ENCODE measurements around the gene INO80D.
A peak's percentile ranks its signal among the peaks of the same experiment; 100 is the strongest.
"Not testable (repeated sequence)": the region's sequence is repeated elsewhere in the genome, so short reads cannot be mapped to it uniquely, and the experiment has no call there.

Gene INO80D

GRCh38 chr2:206015746-206016145 is 70.2 kb downstream of the INO80D start:
- not testable (repeated sequence) for H3K4me3 Mint-ChIP-seq; ATAC-seq; H3K4me1 Mint-ChIP-seq; H3K9me3 Mint-ChIP-seq; DNase-seq (ENCODE audit: low spot score in 2 of 2); H3K27ac Mint-ChIP-seq
- H3K36me3 Mint-ChIP-seq = peaks cover 75% of the 10 kb centered on the region

GRCh38 chr2:206011795-206012194 is 74.2 kb downstream of the INO80D start:
- DNase-seq (ENCODE audit: low spot score in 2 of 2) (no peak), ATAC-seq (no peak)
- H3K9me3 Mint-ChIP-seq = peaks cover 3% of the 10 kb centered on the region
- peaks cover 80% of the 10 kb centered on the region for H3K36me3 Mint-ChIP-seq
- H3K27ac Mint-ChIP-seq = no peak overlapping the region
- H3K4me3 Mint-ChIP-seq = no peak overlapping the region
- H3K4me1 Mint-ChIP-seq = no peaks in the 10 kb centered on the region

- DNase-seq (ENCODE audit: low spot score in 2 of 2) = no peak
- no peak overlapping the region for H3K27ac Mint-ChIP-seq
- no peaks in the 10 kb centered on the region for H3K4me1 Mint-ChIP-seq
- ATAC-seq = no peak
- H3K9me3 Mint-ChIP-seq = no peaks in the 10 kb centered on the region
- H3K36me3 Mint-ChIP-seq = peaks cover 80% of the 10 kb centered on the region
- H3K4me3 Mint-ChIP-seq = no peak overlapping the region
Measured at GRCh38 chr2:206011018-206011614, 74.9 kb downstream of the INO80D start.

GRCh38 chr2:206004004-206004693 is 81.8 kb downstream of the INO80D start:
- peak overlapping the region; percentile 21 for H3K27ac Mint-ChIP-seq

GRCh38 chr2:206002440-206002839 is 83.5 kb downstream of the INO80D start:
- H3K4me1 Mint-ChIP-seq = peaks cover 11% of the 10 kb centered on the region
- no peak overlapping the region for H3K4me3 Mint-ChIP-seq
- DNase-seq (ENCODE audit: low spot score in 2 of 2) (no peak), ATAC-seq (no peak)
- H3K36me3 Mint-ChIP-seq = peaks cover 92% of the 10 kb centered on the region
- no peak overlapping the region for H3K27ac Mint-ChIP-seq
- no peaks in the 10 kb centered on the region for H3K9me3 Mint-ChIP-seq

More at GRCh38 chr2:206004004-206004693, 81.8 kb downstream of the INO80D start:
- ATAC-seq (peak; percentile 55), DNase-seq (ENCODE audit: low spot score in 2 of 2) (no peak)
- peaks cover 93% of the 10 kb centered on the region for H3K36me3 Mint-ChIP-seq
- H3K4me1 Mint-ChIP-seq = peaks cover 7% of the 10 kb centered on the region
- H3K9me3 Mint-ChIP-seq = no peaks in the 10 kb centered on the region
- no peak overlapping the region for H3K4me3 Mint-ChIP-seq

GRCh38 chr2:206001912-206002311 is 84.1 kb downstream of the INO80D start:
- Mint-ChIP-seq H3K9me3 (no peaks in the 10 kb centered on the region), H3K36me3 (peaks cover 91% of the 10 kb centered on the region), H3K4me3 (no peak overlapping the region), H3K27ac (no peak overlapping the region), H3K4me1 (peaks cover 11% of the 10 kb centered on the region)
- ATAC-seq = no peak
- DNase-seq (ENCODE audit: low spot score in 2 of 2) = no peak

GRCh38 chr2:206000776-206001175 is 85.2 kb downstream of the INO80D start:
- H3K9me3 Mint-ChIP-seq = no peaks in the 10 kb centered on the region
- H3K27ac Mint-ChIP-seq = no peak overlapping the region
- DNase-seq (ENCODE audit: low spot score in 2 of 2) (no peak), ATAC-seq (no peak)
- H3K4me3 Mint-ChIP-seq = no peak overlapping the region
- peaks cover 11% of the 10 kb centered on the region for H3K4me1 Mint-ChIP-seq
- H3K36me3 Mint-ChIP-seq = peaks cover 91% of the 10 kb centered on the region

GRCh38 chr2:205998583-205998982 is 87.4 kb downstream of the INO80D start:
- no peak for ATAC-seq
- H3K27ac Mint-ChIP-seq = no peak overlapping the region
- no peak for DNase-seq (ENCODE audit: low spot score in 2 of 2)

GRCh38 chr2:205996161-205996560 is 89.8 kb downstream of the INO80D start:
- Mint-ChIP-seq H3K36me3 (peaks cover 73% of the 10 kb centered on the region), H3K27ac (no peak overlapping the region), H3K4me1 (peaks cover 6% of the 10 kb centered on the region), H3K9me3 (no peaks in the 10 kb centered on the region), H3K4me3 (no peak overlapping the region)
- DNase-seq (ENCODE audit: low spot score in 2 of 2) = no peak
- no peak for ATAC-seq

More at GRCh38 chr2:205998583-205998982, 87.4 kb downstream of the INO80D start:
- Mint-ChIP-seq H3K4me1 (peaks cover 6% of the 10 kb centered on the region), H3K4me3 (no peak overlapping the region), H3K9me3 (no peaks in the 10 kb centered on the region), H3K36me3 (peaks cover 81% of the 10 kb centered on the region)

GRCh38 chr2:205995260-205995659 is 90.7 kb downstream of the INO80D start:
- DNase-seq (ENCODE audit: low spot score in 2 of 2) (no peak), ATAC-seq (no peak)
- no peak overlapping the region for H3K4me3 Mint-ChIP-seq
- H3K9me3 Mint-ChIP-seq = no peaks in the 10 kb centered on the region
- no peak overlapping the region for H3K27ac Mint-ChIP-seq
- H3K4me1 Mint-ChIP-seq = peaks cover 6% of the 10 kb centered on the region
- H3K36me3 Mint-ChIP-seq = peaks cover 71% of the 10 kb centered on the region

GRCh38 chr2:205994344-205994743 is 91.6 kb downstream of the INO80D start:
- ATAC-seq = no peak
- Mint-ChIP-seq H3K4me3 (no peak overlapping the region), H3K4me1 (peaks cover 6% of the 10 kb centered on the region), H3K9me3 (no peaks in the 10 kb centered on the region), H3K27ac (no peak overlapping the region), H3K36me3 (peaks cover 62% of the 10 kb centered on the region)
- no peak for DNase-seq (ENCODE audit: low spot score in 2 of 2)

- no peak for ATAC-seq
- no peak for DNase-seq (ENCODE audit: low spot score in 2 of 2)
- H3K4me3 Mint-ChIP-seq = no peak overlapping the region
- H3K27ac Mint-ChIP-seq = no peak overlapping the region
- no peaks in the 10 kb centered on the region for H3K4me1 Mint-ChIP-seq
- H3K9me3 Mint-ChIP-seq = no peaks in the 10 kb centered on the region
- H3K36me3 Mint-ChIP-seq = peaks cover 28% of the 10 kb centered on the region
Measured at GRCh38 chr2:205990104-205990503, 95.9 kb downstream of the INO80D start.

- no peaks in the 10 kb centered on the region for H3K9me3 Mint-ChIP-seq
- DNase-seq (ENCODE audit: low spot score in 2 of 2) (no peak), ATAC-seq (no peak)
- H3K36me3 Mint-ChIP-seq = peaks cover 22% of the 10 kb centered on the region
- H3K4me1 Mint-ChIP-seq = no peaks in the 10 kb centered on the region
- no peak overlapping the region for H3K4me3 Mint-ChIP-seq
- no peak overlapping the region for H3K27ac Mint-ChIP-seq
Measured at GRCh38 chr2:205989271-205990071, 96.5 kb downstream of the INO80D start.

GRCh38 chr2:205988681-205989080 is 97.3 kb downstream of the INO80D start:
- not testable (repeated sequence) for ATAC-seq; DNase-seq (ENCODE audit: low spot score in 2 of 2); H3K4me1 Mint-ChIP-seq; H3K9me3 Mint-ChIP-seq; H3K27ac Mint-ChIP-seq; H3K4me3 Mint-ChIP-seq
- H3K36me3 Mint-ChIP-seq = peaks cover 15% of the 10 kb centered on the region

GRCh38 chr2:205988274-205988673 is 97.7 kb downstream of the INO80D start:
- no peak for DNase-seq (ENCODE audit: low spot score in 2 of 2)
- no peaks in the 10 kb centered on the region for H3K4me1 Mint-ChIP-seq
- H3K4me3 Mint-ChIP-seq = no peak overlapping the region
- ATAC-seq = no peak
- H3K27ac Mint-ChIP-seq = no peak overlapping the region
- no peaks in the 10 kb centered on the region for H3K9me3 Mint-ChIP-seq
- H3K36me3 Mint-ChIP-seq = peaks cover 15% of the 10 kb centered on the region
